Ascending aorta (tissue), 2 donors: Measurements from ENCODE around the gene KCNH1. TPM values are rescaled to one million over a fixed set of nuclear protein-coding genes. Genes with fewer than 3 reads are reported as not detected.

ENCODE experiments used
- DNase-seq, 2 donors: peaks; one replicate each; pipeline ENCODE4 v3.0.0-alpha.2; 2019; ENCODE audit warnings: low spot score in 2 of 2
- H3K27ac ChIP-seq, 2 donors: fragments of 200-600 bp; sonication (generic); one replicate each; pipeline ENCODE4 v1.5.1; 2016 to 2017; ENCODE audit warnings: mild to moderate bottlenecking in 1 of 2
- H3K27me3 ChIP-seq: fragments of 200-600 bp; sonication (generic); one replicate; pipeline ENCODE4 v1.5.1; 2017
- H3K36me3 ChIP-seq, 2 donors: fragments of 200-600 bp; sonication (generic); one replicate each; pipeline ENCODE4 v1.5.1; 2016
- H3K4me1 ChIP-seq, 2 donors: fragments of 200-600 bp; sonication (generic); one replicate each; pipeline ENCODE4 v1.5.1; 2016 to 2017; ENCODE audit warnings: mild to moderate bottlenecking in 1 of 2
- H3K4me3 ChIP-seq, 2 donors: fragments of 200-600 bp; sonication (generic); one replicate each; pipeline ENCODE4 v1.5.1; 2016 to 2017; ENCODE audit warnings: mild to moderate bottlenecking in 1 of 2
- H3K9me3 ChIP-seq, 2 donors: fragments of 200-600 bp; sonication (generic); one replicate each; pipeline ENCODE4 v1.5.1; 2016
- intact Hi-C: fragments of 100-400 bp; cut with DNase I; formaldehyde crosslinking; loops from one replicate; pipeline ENCODE4 v1.15.1; 2023
- total RNA-seq: library from RNA; depleted of rRNA; stranded (reverse); fragments of >200 nt; gene quantifications from one replicate; pipeline ENCODE4 v1.1.0, GENCODE V29; 2016
- TF ChIP-seq, protein P1 (sequence below), 3 experiments: fragments of 200-600 bp in 2 of 3; fragments of 450-650 bp in 1 of 3; sonication (generic) in 2 of 3; IDR thresholded peaks; one replicate each; pipeline ENCODE4 v1.5.1; 2016 to 2019; ENCODE audit warnings: antibody characterized with exemption in 3 of 3, mild to moderate bottlenecking in 1 of 3, moderate library complexity in 1 of 3

The KCNH1 gene
- total RNA-seq, 1 donor from 2014 or later = not detected

DNA sequence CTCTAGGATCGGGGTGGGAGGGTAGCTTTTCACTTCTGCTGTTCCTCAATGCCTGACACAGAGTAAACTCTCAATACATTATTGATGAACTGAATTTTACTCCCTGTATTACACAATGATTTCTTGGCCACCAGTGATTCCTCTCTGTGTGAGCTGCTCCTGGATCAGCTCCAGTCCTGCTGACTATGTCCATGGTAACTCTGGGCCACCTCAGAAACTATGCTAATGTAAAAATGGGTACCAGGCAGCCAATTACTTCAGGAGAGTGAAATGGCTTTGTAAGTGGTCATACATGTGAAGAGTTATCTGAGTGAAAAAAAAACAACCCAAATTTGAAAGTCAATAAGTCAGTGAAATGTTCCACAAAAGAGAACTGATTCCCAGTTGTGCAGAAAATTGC is 311.0 kb downstream of the KCNH1 start:
- Histone ChIP-seq H3K4me3 (no peak overlapping the region), H3K27ac (no peak overlapping the region), H3K9me3 (no peaks in the 10 kb centered on the region), H3K27me3 (no peaks in the 10 kb centered on the region), H3K4me1 (no peaks in the 10 kb centered on the region), H3K36me3 (no peaks in the 10 kb centered on the region)
- intact Hi-C loops = no loop called here
- TF ChIP-seq, protein P1, sequence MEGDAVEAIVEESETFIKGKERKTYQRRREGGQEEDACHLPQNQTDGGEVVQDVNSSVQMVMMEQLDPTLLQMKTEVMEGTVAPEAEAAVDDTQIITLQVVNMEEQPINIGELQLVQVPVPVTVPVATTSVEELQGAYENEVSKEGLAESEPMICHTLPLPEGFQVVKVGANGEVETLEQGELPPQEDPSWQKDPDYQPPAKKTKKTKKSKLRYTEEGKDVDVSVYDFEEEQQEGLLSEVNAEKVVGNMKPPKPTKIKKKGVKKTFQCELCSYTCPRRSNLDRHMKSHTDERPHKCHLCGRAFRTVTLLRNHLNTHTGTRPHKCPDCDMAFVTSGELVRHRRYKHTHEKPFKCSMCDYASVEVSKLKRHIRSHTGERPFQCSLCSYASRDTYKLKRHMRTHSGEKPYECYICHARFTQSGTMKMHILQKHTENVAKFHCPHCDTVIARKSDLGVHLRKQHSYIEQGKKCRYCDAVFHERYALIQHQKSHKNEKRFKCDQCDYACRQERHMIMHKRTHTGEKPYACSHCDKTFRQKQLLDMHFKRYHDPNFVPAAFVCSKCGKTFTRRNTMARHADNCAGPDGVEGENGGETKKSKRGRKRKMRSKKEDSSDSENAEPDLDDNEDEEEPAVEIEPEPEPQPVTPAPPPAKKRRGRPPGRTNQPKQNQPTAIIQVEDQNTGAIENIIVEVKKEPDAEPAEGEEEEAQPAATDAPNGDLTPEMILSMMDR (IDR thresholded peaks at IDR 0.05) = no peak
- DNase-seq = no peak

DNA sequence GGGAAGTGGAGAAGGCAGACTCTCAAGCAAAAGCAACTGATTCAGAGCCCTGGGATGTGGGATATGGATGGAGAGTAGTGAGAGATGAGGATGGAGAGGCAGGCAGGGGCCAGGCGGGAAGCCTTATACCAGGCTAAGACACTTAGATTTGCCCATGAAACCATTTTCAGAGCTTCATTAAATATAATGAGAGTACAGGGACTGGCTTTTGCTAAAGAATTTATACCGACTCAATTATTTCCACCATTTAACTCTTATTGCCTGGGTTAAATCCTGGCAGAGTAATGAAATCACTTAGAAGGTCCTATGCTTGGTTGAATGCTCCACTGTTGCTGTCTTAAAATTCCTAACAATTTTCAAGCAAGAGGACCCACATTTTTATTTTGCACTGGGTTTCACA is 311.7 kb downstream of the KCNH1 start:
- TF ChIP-seq, protein P1 (IDR thresholded peaks at IDR 0.05) = no peak
- no peaks in the 10 kb centered on the region for H3K27me3 ChIP-seq
- H3K36me3 ChIP-seq = no peaks in the 10 kb centered on the region
- H3K27ac ChIP-seq = no peak overlapping the region
- no peak for DNase-seq
- intact Hi-C loops = no loop called here
- no peaks in the 10 kb centered on the region for H3K9me3 ChIP-seq
- no peaks in the 10 kb centered on the region for H3K4me1 ChIP-seq
- H3K4me3 ChIP-seq = no peak overlapping the region

DNA sequence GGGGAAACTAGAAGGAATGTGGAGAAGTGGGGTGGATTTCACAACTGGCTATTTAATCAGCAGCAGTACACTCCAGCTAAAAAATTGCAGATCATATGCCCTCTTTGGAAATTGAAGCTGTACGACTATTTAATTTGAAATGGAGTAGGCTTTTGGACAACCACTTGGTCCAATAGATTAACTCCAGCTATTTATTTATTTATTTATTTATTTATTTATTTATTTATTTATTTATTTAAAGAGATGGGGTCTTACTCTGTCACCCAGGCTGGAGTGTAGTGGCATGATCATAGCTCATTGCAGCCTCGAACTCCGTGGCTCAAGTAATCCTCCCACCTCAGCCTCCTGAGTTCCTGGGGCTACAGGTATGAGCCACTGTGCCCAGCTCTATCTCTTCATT is 312.3 kb downstream of the KCNH1 start:
- no peak overlapping the region for H3K27ac ChIP-seq
- no peak for DNase-seq
- no peaks in the 10 kb centered on the region for H3K36me3 ChIP-seq
- no peaks in the 10 kb centered on the region for H3K4me1 ChIP-seq
- H3K4me3 ChIP-seq = no peak overlapping the region
- TF ChIP-seq, protein P1 (IDR thresholded peaks at IDR 0.05) = no peak
- no peaks in the 10 kb centered on the region for H3K9me3 ChIP-seq
- intact Hi-C loops = no loop called here
- no peaks in the 10 kb centered on the region for H3K27me3 ChIP-seq

DNA sequence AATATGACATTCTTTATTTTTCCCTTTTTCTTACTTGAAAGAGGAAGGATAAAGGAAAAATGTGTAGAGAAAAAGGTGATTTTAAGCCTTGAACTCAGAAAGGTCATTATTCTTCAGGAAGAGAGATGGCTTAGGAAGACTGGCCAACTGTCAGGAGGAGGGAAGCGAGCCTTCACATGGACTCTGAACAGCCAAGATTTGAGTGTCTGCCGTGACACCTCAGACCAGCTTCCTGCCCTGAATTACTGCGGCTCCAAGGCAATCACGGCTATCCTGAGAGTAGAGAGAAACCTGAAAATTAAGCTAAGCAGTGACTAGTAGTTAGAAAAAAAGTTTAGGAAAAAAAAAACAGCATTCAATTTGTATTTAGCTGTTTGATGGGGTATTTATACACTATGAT is 314.7 kb downstream of the KCNH1 start:
- TF ChIP-seq, protein P1 (IDR thresholded peaks at IDR 0.05) = no peak
- Histone ChIP-seq H3K9me3 (no peaks in the 10 kb centered on the region), H3K27ac (no peak overlapping the region), H3K27me3 (no peaks in the 10 kb centered on the region), H3K36me3 (no peaks in the 10 kb centered on the region), H3K4me1 (no peaks in the 10 kb centered on the region), H3K4me3 (no peak overlapping the region)
- intact Hi-C loops = no loop called here
- no peak for DNase-seq

DNA sequence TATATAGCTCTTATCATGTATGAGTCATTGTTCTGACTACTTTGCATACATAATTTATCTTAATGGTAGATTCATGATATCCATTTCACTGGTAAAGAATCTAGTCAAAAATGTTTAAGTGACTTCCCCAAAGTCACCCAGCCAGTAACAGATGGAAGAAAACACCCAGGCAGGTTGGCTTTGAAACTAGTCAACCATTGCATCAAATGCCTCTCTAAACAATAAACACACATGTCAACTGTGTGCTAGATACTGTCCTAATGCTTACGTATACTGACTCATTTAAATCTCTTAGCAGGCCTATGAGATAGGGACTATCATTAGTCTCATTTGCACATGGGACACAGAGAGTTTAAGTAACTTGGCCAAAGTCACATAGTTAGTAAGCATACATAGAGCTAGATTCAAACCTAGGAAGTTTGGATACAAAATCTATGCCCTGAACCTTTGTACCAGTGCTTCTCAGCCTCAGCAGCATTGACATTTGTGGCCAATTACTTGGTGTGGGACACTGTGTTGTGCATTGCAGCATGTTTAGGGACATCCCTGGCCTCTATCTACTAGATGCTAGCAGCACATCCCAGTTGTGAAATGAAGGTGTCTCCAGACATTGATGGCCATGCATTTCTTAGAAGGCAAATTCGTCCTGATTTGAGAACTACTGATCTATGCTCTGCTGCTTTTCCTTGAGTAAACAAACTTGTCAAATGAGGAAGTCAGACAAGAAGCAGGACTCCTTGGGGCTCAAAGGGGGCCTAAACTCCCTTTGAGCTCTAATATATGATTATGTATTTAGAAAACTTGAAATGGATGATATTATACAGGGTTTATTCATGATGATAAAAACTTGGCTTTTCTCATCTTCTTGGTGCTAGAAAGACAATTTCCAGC is 316.3 kb downstream of the KCNH1 start:
- Histone ChIP-seq H3K4me1 (no peaks in the 10 kb centered on the region), H3K4me3 (no peak overlapping the region), H3K27me3 (no peaks in the 10 kb centered on the region), H3K9me3 (no peaks in the 10 kb centered on the region), H3K27ac (no peak overlapping the region), H3K36me3 (no peaks in the 10 kb centered on the region)
- TF ChIP-seq, protein P1 (IDR thresholded peaks at IDR 0.05) = no peak
- DNase-seq = no peak
- intact Hi-C loops = no loop called here
